Measurements from ENCODE around the gene NHERF2. TPM values are rescaled to one million over a fixed set of nuclear protein-coding genes. Genes with fewer than 3 reads are reported as not detected.
A peak's percentile ranks its signal among the peaks of the same experiment; 100 is the strongest.

The NHERF2 gene
- total RNA-seq, 1 experiment from 2014 or later = 174 TPM

DNA sequence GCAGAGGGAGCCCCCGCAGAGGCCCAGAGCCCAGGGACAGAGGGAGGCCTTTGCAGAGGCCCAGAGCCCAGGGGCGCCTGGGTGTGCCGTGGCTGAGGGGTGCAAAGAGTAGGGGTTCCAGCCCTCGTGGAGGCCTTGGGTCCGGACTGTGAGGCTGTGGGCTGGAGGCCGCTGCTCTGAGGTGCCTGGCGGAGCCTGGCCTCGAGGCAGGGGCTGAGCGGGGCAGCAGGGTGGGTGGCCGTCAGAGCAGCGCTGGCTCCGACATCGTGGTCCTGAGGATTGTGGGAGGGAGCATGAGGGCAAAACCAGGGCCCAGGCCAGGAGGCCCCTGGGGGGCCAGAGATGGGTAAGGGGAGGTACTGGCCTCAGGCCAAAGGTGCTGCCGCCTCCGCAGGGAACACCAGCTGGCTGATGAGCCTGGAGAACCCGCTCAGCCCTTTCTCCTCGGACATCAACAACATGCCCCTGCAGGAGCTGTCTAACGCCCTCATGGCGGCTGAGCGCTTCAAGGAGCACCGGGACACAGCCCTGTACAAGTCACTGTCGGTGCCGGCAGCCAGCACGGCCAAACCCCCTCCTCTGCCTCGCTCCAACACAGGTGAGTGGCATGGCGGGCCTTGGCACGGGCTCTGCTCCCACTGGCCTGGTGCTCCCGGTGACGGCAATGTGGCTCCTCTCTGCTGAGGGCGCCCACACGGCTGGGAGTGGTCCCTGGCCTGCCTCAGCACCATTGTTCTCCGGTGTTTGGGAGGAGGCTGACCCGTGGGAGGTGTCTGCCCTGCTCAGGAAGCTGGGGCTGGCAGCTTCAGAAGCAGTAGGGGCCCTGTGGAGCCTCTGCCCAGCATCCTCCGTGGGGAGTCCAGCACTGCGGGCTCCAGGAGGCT, 54.7 kb downstream of the NHERF2 start:
- no peak overlapping the region for H3K27ac ChIP-seq (ENCODE audit: low read length)
- intact Hi-C loops (cut with micrococcal nuclease; ENCODE audit: unreplicated experiment) (no loop called here), in situ Hi-C loops (cut with HindIII; ENCODE audit: low pct_unique_long_range_greater_than_20kb, low sequenced_read_pairs) (no loop called here)
- no peak overlapping the region for H3K4me3 ChIP-seq (ENCODE audit: low read depth in 2 of 2, low read length in 2 of 2)
- POLR2A ChIA-PET = no interaction called here
- H3K9me3 ChIP-seq (ENCODE audit: control insufficient read depth, insufficient read depth, low read depth, low read length) = no peaks in the 10 kb centered on the region
- ATAC-seq = no peak
- TF ChIP-seq POLR2AphosphoS5 (IDR thresholded peaks at IDR 0.05; ENCODE audit: low read depth, low read length) (no peak), SIN3A (IDR thresholded peaks at IDR 0.05; ENCODE audit: borderline replicate concordance, insufficient read depth, low read depth, low read length) (no peak), TCF7L2 (IDR thresholded peaks at IDR 0.05; ENCODE audit: low read depth, low read length) (no peak)
- TF ChIP-seq, protein P1, sequence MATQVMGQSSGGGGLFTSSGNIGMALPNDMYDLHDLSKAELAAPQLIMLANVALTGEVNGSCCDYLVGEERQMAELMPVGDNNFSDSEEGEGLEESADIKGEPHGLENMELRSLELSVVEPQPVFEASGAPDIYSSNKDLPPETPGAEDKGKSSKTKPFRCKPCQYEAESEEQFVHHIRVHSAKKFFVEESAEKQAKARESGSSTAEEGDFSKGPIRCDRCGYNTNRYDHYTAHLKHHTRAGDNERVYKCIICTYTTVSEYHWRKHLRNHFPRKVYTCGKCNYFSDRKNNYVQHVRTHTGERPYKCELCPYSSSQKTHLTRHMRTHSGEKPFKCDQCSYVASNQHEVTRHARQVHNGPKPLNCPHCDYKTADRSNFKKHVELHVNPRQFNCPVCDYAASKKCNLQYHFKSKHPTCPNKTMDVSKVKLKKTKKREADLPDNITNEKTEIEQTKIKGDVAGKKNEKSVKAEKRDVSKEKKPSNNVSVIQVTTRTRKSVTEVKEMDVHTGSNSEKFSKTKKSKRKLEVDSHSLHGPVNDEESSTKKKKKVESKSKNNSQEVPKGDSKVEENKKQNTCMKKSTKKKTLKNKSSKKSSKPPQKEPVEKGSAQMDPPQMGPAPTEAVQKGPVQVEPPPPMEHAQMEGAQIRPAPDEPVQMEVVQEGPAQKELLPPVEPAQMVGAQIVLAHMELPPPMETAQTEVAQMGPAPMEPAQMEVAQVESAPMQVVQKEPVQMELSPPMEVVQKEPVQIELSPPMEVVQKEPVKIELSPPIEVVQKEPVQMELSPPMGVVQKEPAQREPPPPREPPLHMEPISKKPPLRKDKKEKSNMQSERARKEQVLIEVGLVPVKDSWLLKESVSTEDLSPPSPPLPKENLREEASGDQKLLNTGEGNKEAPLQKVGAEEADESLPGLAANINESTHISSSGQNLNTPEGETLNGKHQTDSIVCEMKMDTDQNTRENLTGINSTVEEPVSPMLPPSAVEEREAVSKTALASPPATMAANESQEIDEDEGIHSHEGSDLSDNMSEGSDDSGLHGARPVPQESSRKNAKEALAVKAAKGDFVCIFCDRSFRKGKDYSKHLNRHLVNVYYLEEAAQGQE (IDR thresholded peaks at IDR 0.05; ENCODE audit: insufficient read depth in 1 of 2, low read depth in 2 of 2, low read length in 1 of 2) = no peak
- TF ChIP-seq, protein P2, sequence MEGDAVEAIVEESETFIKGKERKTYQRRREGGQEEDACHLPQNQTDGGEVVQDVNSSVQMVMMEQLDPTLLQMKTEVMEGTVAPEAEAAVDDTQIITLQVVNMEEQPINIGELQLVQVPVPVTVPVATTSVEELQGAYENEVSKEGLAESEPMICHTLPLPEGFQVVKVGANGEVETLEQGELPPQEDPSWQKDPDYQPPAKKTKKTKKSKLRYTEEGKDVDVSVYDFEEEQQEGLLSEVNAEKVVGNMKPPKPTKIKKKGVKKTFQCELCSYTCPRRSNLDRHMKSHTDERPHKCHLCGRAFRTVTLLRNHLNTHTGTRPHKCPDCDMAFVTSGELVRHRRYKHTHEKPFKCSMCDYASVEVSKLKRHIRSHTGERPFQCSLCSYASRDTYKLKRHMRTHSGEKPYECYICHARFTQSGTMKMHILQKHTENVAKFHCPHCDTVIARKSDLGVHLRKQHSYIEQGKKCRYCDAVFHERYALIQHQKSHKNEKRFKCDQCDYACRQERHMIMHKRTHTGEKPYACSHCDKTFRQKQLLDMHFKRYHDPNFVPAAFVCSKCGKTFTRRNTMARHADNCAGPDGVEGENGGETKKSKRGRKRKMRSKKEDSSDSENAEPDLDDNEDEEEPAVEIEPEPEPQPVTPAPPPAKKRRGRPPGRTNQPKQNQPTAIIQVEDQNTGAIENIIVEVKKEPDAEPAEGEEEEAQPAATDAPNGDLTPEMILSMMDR (IDR thresholded peaks at IDR 0.05) = no peak
- no peak for DNase-seq (ENCODE audit: low read depth, low spot score)
- no TSS peak for BruUV-seq (replicated peaks)
- H3K4me1 ChIP-seq (ENCODE audit: control insufficient read depth, insufficient read depth, low read length) = 0 out of 2 replicates have a peak, but pooled peaks cover 5% of the 10 kb centered on the region
- CTCF ChIA-PET = interaction anchor here (0.6 kb wide), 2 partner anchors 171 to 309 kb away, joined by 3 to 10 read pairs; partner anchors contain the start of genes EME2 and MRPS34
- H3K36me3 ChIP-seq (ENCODE audit: control insufficient read depth, insufficient read depth, low read length) = no peaks in the 10 kb centered on the region
- H3K27me3 ChIP-seq (ENCODE audit: control insufficient read depth, insufficient read depth, low read length) = no peaks in the 10 kb centered on the region

DNA sequence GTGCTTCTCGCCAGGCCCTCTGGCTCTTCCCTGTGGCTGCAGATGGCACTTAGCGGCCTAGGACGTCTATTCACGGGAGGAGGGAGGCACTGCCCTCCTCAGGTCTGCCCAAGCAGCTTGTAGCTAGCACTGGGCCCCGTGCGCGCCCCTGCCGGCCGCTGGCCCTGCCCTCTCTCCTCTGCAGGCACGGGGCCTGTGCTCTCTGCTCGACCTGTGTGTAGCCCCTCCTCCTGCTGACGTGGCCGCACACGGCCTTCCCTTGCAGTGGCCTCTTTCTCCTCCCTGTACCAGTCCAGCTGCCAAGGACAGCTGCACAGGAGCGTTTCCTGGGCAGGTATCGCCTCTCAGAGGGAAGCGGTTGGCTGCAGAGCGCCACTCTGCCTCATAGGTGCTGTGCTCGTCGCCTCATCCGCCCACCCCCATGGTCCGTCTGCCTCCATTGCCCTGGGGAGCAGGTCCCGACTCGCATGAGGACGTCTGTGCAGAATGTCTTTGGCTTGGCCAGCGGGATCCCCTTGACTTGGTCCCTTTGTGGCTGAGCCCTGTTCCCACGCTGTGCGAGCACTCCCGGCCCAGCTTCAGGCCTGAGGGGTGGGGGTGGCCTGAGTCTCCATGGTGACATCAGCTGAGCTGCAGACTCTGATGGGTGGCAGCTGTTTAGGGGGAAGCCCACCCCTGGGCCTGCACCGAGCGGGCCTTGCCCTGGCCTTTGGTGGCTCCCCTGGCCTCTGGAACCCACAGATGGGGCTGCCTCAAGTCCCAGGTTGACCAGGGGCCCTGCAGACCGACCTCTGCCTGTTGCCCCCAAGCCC, 55.7 kb downstream of the NHERF2 start:
- in situ Hi-C loops (cut with HindIII; ENCODE audit: low pct_unique_long_range_greater_than_20kb, low sequenced_read_pairs) = no loop called here
- intact Hi-C loops (cut with micrococcal nuclease; ENCODE audit: unreplicated experiment) = no loop called here
- H3K4me1 ChIP-seq (ENCODE audit: control insufficient read depth, insufficient read depth, low read length) = 0 out of 2 replicates have a peak, but pooled peaks cover 5% of the 10 kb centered on the region
- DNase-seq (ENCODE audit: low read depth, low spot score) = no peak
- H3K36me3 ChIP-seq (ENCODE audit: control insufficient read depth, insufficient read depth, low read length) = no peaks in the 10 kb centered on the region
- no peaks in the 10 kb centered on the region for H3K27me3 ChIP-seq (ENCODE audit: control insufficient read depth, insufficient read depth, low read length)
- TF ChIP-seq POLR2AphosphoS5 (IDR thresholded peaks at IDR 0.05; ENCODE audit: low read depth, low read length) (0 out of 2 replicates have a peak, but pooled peaks have one; percentile 11), SIN3A (IDR thresholded peaks at IDR 0.05; ENCODE audit: borderline replicate concordance, insufficient read depth, low read depth, low read length) (no peak)
- TF ChIP-seq, protein P1 (IDR thresholded peaks at IDR 0.05; ENCODE audit: insufficient read depth in 1 of 2, low read depth in 2 of 2, low read length in 1 of 2) = 0 out of 4 replicates have a peak, but pooled peaks of 1 of the 2 experiments have one; percentile 7
- CTCF ChIA-PET = no interaction called here
- peak; percentile 13; the same call in 1 of the 2 replicates for ATAC-seq
- POLR2A ChIA-PET = no interaction called here
- no peaks in the 10 kb centered on the region for H3K9me3 ChIP-seq (ENCODE audit: control insufficient read depth, insufficient read depth, low read depth, low read length)
- H3K27ac ChIP-seq (ENCODE audit: low read length) = no peak overlapping the region
- no peak overlapping the region for H3K4me3 ChIP-seq (ENCODE audit: low read depth in 2 of 2, low read length in 2 of 2)
- no TSS peak for BruUV-seq (replicated peaks)

Data from Panc1 (cell line).